Coronary artery (tissue), 2 donors: Measurements from ENCODE around the gene LAGE3.

Experiments used
- DNase-seq: peaks from one replicate; pipeline ENCODE4 v3.0.0-alpha.2; 2017; ENCODE audit warnings: low spot score
- H3K27ac ChIP-seq, 2 donors: fragments of 200-600 bp; sonication (generic); one replicate each; pipeline ENCODE4 v1.5.1; 2016 to 2019
- H3K4me3 ChIP-seq: fragments of 200-600 bp; sonication (generic); 2 replicates; pipeline ENCODE4 v1.5.1; 2016; ENCODE audit warnings: mild to moderate bottlenecking, moderate library complexity
- TF ChIP-seq, protein P1 (sequence below): fragments of 200-600 bp; sonication (generic); IDR thresholded peaks from one replicate; pipeline ENCODE4 v1.5.1; 2019; ENCODE audit warnings: antibody characterized with exemption

Gene LAGE3

DNA sequence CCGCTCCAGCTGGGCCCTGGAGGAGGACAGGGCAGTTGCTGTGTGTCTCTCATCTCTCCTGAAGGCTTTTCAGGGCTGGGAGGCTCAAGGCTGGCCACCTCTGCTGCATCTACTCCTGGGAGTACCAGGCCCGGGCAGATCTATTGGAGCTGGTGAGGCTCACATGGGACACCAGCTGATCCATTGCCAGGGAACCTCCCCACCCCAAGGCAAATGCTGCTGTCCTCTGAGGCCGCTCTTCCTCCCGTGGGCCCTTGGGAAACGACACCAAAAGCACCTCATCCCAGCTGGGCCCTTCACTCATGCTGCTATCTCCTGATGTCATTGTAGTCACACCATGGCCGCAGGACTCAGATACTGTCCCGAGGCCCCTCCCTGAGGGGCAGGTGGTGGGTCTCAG lies 3.7 kb upstream of the LAGE3 start:
- TF ChIP-seq, protein P1, sequence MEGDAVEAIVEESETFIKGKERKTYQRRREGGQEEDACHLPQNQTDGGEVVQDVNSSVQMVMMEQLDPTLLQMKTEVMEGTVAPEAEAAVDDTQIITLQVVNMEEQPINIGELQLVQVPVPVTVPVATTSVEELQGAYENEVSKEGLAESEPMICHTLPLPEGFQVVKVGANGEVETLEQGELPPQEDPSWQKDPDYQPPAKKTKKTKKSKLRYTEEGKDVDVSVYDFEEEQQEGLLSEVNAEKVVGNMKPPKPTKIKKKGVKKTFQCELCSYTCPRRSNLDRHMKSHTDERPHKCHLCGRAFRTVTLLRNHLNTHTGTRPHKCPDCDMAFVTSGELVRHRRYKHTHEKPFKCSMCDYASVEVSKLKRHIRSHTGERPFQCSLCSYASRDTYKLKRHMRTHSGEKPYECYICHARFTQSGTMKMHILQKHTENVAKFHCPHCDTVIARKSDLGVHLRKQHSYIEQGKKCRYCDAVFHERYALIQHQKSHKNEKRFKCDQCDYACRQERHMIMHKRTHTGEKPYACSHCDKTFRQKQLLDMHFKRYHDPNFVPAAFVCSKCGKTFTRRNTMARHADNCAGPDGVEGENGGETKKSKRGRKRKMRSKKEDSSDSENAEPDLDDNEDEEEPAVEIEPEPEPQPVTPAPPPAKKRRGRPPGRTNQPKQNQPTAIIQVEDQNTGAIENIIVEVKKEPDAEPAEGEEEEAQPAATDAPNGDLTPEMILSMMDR, result no peak
- Histone ChIP-seq H3K4me3 (no peak overlapping the region), H3K27ac (no peak overlapping the region)
- peak; percentile 70 for DNase-seq

DNA sequence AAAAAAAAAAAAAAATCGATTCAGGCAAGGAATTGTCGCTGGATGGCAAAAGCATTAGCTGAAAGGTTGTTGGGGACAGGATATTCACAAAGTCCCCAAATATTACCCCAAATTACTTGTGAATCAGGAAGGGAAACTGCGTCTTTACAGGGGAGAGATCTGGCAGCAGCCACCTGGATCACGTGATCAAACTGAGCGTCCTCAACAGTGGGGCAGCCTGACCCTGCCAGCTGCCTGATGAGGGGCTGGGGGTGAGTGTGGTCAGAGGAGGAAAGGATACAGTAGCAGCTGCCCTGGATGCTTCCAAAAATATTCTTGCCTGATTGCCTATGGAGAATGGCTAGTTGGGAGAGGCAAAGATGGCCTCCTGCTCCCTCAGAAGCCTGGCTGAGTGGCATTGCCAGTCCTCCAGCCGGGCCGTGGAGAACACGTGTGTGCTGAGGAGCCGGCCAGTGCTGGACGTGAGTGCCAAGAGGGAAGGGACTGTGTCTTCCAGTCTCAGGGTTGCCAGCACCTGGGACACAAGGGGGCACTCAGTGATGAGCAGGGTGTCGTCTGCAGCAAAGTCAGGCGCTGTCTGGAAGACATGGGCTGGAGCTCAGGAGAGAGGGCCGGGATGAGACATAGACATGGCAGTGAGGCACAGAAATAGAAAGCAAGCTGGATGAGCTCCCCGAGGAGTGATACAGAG lies 3.0 kb upstream of the LAGE3 start:
- no peak overlapping the region for H3K4me3 ChIP-seq
- TF ChIP-seq, protein P1, result no peak
- peak; percentile 69 for DNase-seq
- no peak overlapping the region for H3K27ac ChIP-seq

DNA sequence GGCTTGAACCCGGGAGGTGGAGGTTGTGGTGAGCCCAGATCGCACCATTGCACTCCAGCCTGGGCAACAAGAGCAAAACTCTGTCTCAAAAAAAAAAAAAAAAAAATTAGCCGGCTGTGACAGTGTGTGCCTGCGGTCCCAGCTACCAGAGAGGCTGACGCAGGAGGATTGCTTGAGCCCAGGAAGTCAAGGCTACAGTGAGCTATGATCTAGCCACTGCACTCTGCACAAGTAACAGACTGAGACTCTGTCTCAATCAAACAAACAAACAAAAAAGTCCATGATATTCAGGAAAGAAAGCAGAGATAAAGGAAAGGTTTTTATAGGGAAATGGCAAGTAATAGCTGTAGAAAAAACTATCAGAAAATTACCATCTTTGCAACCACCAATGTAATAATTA lies 2.1 kb upstream of the LAGE3 start:
- Histone ChIP-seq H3K4me3 (no peak overlapping the region), H3K27ac (no peak overlapping the region)
- TF ChIP-seq, protein P1, result no peak
- no peak for DNase-seq

DNA sequence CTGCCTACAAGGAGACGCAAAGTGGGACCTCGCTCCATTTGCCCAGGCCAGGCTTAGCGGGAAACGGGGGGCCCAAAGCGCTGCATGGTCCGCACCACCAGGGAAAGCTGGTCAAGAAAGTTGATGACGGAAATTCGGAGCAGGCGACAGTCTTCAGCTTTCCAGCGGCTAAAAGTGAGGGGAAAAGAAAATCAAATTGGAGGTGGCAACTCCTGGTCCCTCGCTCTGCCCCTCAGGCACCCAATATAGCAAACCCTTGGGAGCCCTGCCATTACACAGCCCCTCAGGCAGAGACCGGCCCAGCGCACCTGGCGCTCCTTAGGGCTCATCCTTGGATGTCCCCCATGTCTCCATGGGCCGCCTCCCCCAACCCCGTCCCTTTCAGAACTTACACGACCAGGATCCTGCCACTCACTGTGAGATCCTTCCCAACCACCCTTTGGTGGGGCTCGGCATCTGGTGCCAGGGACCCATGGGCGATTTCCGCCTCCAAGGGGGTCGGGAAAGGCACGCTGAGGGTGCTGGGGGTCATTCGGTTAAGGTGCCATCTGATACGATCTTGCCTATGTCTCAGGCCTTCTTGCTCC lies 1.1 kb downstream of the LAGE3 start:
- DNase-seq, result peak; percentile 69
- Histone ChIP-seq H3K4me3 (peak overlapping the region; percentile 75), H3K27ac (peak overlapping the region; percentile 60 to 87)
- TF ChIP-seq, protein P1, result no peak

DNA sequence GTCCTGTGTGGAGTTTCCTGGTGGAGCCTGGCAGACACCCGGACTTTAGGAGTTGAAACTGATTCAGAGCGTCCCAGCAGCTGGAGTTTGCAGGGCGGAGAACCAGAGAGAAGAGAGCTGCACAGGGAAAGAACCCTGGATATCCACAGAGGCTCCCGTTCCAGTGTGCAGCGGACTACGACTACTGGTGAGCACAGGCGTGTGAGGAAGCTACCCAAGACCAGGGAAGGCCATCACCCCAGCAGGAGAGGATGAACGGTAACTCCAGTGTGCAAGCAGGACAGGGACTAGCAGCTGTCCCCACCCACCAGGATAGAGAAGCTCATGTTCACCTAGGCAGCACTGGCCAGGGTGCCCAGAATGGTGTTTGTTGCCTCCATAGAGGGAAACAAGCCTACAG lies 2.3 kb downstream of the LAGE3 start:
- no peak overlapping the region for H3K27ac ChIP-seq

DNA sequence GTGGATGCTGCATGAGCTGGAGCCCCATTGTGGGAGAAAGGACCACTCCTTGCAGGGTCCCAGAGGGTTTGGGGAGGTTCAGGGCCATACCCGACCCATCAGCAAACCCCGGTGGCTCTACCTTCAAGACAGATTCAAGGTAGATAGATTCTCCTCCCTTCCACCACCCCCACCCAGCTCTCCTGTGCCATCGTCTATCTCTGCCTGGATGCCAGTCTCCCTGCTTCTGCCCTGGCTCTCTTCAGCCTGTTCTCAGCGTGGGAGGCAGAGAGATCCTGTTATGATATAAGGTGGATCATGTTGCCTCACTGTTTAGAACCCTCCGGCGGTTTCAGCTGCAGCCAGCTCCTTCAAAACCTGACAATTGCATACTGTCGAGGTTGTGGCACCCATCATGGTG lies 5.4 kb downstream of the LAGE3 start:
- Histone ChIP-seq H3K27ac (no peak overlapping the region), H3K4me3 (no peak overlapping the region)
- DNase-seq, result no peak
- TF ChIP-seq, protein P1, result no peak

More for the DNA sequence above, 2.3 kb downstream of the LAGE3 start:
- no peak for DNase-seq
- H3K4me3 ChIP-seq, result no peak overlapping the region
- TF ChIP-seq, protein P1, result no peak
